ENCODE results near the gene CDK2.

GRCh38 chr12:56018356-56018755 is 51.7 kb downstream of the CDK2 start:
- no peak for TF ChIP-seq GATA2 (IDR thresholded peaks at IDR 0.05; ENCODE audit: low read depth, low read length)
- TF ChIP-seq GATA3 (IDR thresholded peaks at IDR 0.05; ENCODE audit: low read depth, low read length) = no peak
